GM18868 (cell line): Measurements from ENCODE around the gene BRI3BP.
"Not testable (repeated sequence)": the region's sequence is repeated elsewhere in the genome, so short reads cannot be mapped to it uniquely, and the experiment has no call there.

Source experiments
- ATAC-seq: cut with Tn5 transposase; IDR thresholded peaks from one replicate; pipeline ENCODE4 v1.9.1; 2021; ENCODE audit warnings: mild to moderate bottlenecking, moderate library complexity; ENCODE audit not compliant: unreplicated experiment

Gene BRI3BP

DNA sequence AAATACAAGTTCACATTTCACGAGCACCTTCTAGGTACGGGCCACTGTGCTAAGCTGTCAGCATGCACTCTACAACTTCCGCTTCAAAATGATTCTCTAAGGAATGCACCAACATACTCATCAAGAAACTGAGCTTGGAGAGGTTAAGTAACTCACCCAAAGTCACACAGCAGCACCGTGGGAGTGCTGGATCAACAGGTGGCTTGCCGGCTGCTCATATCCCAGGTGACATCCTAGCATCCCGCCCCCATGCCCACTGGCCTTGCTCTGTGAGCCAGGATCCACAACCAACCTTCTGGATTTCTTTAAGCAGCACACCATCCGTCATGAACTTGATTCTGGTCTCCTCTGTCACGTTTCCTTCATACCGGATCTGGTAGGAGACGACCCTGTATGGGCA lies 21.2 kb upstream of the BRI3BP start:
- no peak for ATAC-seq

DNA sequence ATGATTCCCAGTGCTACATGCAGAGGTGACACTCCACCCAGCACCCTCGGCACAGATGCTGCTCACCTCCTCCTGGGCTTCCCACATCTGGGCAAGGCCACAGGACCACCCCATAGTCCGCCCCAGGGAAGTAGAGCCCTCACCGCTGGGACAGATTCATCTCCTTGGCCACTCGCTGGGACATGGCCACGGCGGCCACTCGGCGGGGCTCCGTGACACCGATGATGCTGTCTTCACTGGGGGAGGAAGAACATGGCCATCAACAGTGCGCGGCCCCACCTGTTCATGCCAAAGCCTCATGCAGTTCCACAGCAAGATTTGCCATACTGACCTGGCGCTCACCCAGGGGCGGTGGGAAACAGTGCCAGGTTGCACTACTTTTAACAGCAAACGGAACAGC lies 18.2 kb upstream of the BRI3BP start:
- no peak for ATAC-seq

DNA sequence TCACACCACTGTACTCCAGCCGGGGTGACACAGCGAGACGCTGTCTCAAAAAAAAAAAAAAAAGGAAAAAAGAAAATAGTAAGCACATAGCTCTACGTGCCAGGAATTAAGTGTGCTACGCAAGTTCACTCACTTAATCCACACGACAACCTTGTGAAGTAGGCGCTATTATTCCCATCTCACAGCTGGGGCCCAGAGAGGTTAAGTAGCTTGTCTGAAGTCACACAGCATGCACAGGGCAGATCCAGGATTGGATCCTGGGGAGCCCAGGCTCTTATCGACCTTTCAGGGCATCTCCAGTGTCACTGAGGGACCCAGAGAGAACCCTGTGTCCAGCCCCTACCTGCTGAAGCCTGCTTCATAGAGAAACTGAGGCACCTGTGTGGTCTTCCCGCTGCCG lies 16.4 kb upstream of the BRI3BP start:
- ATAC-seq: no peak

DNA sequence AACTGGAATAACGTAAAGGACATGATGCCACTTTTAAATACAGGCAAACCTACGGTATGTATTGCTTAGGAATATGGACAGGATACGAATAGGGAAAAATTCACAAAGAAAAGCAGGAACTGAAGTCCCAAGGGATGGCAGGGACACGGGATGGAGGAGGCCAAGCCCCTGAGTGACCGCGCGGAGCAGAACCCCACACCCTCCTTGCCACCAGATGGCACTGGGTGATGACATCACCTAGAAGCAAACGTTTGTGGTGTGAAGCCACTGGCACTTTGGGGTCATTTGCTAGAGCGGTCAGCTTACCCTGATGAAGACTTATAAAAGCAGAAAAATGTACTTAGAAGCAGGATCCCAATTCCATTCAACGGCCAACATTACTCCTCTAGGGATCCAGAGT lies 13.9 kb upstream of the BRI3BP start:
- ATAC-seq: no peak

DNA sequence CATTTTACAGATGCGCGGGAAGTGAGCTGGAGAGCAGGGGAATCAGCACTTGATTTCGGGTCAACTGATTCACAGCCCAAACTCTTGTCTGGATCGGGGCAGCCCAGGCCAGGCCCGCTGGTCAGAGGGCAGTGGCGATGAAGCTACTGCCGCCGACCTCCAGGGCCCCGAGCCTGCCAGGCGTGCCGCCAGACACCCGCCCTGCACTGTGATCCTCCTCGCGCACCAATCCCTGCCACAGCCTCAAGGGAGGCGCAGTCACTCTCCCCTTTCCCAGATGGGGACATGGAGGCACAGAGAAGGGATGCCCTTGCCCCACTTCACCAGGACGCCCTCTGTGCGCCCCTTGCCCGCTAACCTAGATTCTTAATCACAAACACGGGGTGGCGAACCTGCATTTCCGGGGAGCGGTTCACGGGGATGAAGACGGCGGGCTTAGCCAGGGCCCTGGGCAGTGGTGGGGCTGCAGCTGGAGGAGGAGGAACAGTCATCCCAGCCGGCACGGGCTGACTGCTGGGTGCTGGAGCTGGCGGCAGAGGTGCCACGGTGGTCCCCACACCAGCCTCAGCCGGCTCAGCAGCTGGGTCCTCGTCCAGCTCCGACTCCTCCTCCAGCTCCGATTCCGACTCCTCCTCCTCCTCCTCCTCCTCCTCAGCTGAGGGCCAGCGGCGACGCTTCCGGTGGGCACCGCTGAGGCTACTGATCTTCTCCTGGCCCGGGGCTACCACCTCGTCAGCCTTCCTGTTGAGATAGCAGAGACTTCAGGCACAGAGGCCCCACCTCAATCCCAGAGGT lies 13.2 kb upstream of the BRI3BP start:
- no peak for ATAC-seq

DNA sequence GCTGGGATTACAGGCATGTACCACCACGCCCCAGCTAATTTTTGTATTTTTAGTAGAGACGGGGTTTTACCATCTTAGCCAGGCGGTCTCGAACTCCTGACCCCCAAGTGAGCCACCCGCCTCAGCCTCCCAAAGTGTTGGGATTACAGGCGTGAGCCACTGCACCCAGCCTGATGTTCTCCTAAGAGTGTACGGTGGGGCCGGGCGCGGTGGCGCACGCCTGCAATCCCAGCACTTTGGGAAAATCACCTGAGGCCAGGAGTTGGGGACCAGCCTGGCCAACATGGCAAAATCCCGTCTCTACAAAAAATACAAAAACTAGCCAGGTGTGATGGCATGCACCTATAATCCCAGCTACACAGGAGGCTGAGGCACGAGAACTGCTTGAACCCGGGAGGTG lies 6.6 kb upstream of the BRI3BP start:
- ATAC-seq: not testable (repeated sequence)

DNA sequence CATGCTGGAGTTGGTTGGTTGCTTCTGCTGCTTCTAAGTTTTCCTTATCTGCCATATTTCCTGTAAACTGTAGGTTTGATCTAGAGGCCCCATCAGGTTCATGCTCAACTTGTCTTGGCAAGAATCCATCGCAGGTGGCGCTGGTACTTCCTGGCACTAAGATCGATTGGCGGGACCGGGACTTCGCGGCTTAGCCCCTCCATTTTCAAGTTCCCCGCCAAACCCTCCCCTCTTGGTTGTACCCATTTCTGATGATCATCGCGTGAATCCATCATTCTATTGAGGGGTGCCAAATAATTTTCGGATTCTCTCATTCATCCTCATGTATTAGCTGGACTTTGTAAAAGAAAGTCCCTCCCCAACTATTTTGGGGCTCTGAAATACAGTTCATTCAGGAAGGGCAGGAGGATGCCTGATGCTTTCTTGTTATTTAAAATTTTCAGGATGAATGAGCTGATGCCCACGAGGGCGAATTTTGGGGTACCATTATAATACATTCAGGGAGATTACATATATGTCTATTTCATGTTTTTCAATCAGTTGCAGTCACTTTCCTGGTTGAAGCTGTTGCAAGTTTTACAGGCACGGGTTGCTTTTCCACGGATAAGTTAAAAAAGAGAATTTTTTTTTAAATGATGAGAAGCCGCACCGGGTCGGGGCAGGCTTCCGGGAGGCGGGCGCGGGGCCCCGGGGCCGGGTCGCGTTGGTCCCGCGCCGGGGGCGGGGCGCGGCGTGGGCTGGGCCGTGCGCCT lies 395 bp upstream of the BRI3BP start:
- no peak for ATAC-seq

DNA sequence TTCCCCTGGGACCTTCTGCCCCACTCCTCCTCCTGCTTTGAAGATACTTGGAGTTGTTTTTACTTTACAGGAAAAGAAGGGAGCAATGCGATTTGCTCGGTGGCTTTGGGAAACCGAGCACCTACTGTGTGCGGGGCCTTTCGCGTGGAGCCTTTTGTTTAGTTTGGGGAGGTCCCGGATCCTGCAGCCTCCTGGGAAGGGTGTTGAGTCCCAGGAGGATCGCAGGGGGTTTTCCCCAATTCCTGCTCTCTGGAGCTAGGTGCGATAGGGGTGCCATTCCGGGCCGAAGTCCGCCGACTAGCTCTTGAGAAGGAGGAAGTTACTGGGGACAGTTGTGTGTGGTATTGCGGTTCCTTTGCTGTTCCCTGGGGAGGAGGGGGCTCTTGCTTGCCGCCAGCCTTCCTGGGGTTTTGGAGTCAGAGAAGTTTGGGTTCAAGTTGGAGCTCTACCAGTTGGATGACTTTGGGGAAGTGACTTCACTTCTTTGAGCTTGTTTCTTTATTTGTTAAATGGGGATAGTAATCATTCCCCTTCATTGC lies 1.1 kb downstream of the BRI3BP start:
- peak; percentile 28 for ATAC-seq

DNA sequence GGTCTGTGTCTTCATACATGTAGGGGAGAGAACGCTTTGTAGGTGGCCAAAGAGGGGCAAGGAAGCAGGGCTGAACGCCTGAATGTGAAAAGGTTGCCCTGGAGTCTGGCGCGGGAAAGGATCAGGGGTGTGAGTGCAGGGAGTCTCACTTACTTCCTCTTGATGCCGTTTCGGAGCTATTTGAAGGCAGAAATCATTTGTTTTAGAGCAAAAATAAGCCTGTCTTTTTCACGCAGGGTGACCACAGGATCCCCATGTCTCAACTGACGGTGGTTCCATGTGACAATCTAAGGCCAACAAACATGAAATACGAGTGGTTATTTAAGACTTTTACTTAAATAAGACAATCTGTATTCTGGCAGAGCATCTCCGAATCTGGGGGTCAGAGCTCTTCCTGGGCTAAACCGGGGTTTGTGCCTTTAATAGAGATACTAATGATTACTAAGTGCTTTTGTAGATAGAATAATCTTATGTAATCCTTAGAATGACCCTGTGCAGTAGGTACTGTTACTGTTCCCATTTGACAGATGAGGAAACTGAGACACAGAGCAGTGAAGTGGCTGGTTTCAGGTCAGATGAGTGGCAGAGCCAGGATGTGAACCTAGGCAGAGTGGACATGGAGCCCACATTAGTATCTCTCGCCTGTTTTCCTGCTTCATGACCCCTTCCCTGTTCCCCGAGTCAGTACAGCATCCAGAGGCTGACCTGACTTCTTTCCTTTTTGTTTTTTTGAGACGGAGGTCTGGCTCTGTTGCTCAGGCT lies 1.9 kb downstream of the BRI3BP start:
- no peak for ATAC-seq

DNA sequence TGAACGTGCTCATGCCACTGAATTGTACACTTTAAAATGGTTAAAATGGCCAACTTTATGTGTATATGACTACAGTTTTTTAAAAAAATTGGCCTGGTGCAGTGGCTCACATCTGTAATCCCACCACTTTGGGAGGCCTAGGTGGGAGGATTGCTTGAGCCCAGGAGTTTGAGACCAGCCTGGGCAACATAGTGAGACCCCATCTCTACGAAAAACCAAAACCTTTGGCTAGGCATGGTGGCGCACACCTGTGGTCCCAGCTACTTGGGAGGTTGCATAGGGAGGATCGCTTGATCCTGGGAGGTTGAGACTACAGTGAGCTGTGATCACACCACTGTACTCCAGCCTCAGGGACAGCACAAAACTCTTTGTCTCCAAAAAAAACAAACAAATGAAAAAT lies 5.3 kb downstream of the BRI3BP start:
- no peak for ATAC-seq

DNA sequence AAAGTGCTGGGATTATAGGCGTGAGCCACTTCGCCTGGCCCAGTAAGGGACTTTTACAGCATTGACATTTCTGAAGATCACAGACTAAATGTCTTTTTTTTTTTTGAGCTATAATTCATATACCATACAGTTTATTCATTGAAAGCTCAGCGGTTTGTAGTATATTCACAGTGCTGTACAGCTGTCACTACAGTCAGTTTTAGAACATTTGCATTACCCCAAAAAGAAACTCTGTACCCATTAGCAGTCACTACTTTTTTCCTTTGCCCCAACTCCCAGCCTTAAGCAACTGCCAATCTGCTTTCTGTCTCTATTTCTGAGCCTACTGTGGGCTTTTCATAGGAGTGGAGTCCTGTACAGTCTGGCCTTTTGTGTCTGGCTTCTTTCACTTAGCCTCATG lies 8.2 kb downstream of the BRI3BP start:
- ATAC-seq: no peak

DNA sequence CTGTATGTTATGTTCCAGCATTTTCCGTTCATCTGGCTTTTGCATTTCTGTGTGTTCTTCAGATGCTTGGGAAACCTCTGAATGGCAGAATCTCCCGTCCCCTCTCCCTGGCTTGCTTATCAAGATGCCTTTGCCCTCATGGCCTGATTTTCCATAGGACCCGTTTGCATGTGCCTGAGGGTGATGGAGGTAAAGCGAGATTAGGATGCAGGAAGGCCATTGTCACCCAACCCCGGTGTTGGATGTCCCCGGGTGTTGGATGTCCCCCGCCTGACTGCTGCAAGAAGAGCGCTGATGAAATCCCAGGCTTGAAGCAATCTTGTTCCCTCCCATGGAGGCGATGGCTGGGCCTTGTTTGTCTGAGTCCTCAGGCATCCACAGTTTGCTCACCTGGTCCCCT lies 9.6 kb downstream of the BRI3BP start:
- ATAC-seq: no peak

DNA sequence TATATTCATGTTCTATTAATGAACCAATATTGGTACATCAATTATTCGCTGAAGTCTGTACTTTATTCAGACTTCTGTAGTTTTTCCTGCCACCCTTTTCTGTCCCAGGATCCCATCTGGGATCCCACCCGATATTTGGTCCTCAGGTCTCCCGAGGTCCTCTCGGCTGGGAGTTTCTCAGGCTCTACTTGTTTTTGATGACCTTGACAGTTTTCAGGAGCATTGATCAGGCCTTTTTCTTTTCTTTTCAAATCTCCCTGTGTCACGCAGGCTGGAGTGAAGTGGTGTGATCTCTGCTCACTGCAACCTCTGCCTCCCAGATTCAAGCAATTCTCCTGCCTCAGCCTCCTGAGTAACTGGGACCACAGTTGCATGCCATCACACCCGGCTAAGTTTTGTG lies 11.2 kb downstream of the BRI3BP start:
- ATAC-seq: no peak

DNA sequence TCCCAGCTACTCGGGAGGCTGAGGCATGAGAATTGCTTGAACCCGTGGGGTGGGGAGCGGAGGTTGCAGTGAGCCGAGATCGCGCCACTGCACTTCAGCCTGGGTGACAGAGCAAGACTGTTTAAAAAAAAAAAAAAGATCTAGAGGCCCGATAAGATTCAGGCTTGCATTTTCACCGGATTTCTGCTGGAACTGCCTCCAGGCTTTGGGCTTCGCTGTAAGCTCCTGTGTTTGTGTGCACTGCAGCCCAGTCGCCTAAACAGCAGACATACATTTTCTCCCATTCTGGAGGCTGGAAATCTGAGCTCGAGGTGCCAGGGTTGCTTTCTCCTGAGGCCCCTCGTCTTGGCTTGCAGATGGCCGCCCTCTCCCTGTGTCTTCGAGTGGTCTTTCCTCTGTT lies 12.2 kb downstream of the BRI3BP start:
- ATAC-seq: no peak

DNA sequence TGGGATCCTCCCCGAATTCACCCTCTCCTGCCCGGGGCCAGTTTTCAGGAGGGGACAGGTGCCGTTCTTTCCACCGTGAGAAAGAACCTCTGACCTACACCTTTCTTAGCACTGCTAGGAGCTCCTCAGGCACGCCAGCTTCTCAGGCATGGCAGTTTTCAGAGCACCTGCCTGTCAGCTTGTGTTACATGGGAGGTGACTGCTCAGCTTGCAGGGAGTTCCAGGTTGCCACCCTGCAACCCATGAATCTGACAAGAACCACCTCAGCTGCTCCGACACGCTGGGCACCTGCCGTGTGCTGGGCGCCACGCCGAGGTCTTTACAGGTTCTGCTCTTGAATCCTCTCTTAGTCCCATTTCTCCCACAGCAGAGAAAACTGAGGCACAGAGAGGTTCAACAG lies 12.9 kb downstream of the BRI3BP start:
- ATAC-seq: no peak

DNA sequence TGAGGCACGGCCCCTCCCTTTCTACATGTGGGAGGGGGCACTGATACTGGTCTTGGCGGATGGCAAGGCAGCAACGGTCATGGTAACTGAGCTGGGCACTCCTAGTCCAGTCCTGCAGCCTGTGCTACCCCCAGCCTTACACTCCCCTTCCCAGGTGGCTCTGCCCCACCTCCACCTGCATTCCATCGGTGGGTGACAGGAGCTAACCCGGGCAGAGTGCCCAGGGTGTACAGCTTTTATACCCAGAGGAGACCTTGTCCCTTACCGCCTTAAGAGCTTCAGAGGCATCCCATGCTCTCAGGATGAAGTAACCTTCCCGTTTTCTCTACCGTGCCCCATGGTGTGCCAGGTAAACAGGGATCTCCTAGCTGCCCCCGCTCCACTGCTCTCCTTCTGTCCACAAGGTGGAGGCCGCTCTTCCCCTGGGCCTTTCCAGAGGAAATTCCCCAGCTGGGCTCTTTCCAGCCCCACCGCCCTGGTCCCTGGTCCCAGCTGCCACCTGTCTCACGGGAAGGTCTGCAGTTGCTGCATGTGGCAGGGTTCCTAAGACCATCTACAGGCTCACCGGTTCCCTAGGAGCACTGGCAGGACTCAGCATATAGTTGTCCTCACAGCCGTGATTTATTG lies 20.5 kb downstream of the BRI3BP start:
- no peak for ATAC-seq

DNA sequence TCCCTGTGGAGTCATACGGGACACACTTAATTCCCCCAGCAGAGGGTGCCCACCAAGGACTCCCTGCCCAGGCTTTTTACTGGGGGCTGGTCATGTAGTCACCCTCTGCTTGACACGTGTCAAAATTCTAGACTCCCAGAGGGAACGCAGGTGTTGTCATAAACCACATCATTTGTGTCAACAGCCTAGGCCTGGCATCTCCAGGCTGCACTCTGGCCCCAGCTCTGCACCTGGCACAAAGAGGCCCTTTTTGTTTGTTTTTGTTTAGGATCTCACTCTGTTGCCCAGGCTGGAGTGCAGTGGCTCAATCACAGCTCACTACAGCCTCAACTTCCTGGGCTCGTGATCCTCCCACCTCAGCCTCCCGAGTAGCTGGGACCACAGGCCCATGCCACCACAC lies 21.1 kb downstream of the BRI3BP start:
- no peak for ATAC-seq

DNA sequence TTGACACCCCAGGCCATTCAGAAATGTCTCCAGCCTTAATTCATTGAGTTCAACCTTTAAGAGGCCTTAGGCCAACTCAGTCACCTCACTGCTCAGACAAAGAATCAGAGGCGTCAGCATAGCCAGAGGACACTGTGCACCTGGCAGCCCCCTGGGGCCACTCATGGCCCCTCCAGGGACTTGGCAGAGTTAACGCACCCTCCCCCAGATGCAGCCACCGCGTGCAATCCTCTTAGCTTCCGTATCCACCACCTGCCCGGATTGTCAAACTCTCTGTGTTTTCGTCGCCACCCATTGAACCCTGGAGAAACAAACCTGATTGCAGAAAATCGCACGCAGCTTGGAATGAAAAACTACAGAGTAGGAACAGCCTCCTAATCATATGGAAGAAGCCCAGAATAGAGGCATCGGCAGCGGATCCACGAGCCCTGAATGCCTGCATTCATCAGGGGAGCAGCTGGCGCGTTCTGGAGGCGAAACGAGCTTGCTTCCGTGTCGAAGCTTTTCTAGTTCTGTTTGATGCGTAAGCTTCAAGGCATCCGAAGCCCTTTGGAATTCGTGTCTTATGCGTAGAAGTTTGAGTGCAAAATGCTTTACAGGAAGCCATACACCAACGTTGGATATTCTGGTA lies 22.4 kb downstream of the BRI3BP start:
- ATAC-seq: no peak

DNA sequence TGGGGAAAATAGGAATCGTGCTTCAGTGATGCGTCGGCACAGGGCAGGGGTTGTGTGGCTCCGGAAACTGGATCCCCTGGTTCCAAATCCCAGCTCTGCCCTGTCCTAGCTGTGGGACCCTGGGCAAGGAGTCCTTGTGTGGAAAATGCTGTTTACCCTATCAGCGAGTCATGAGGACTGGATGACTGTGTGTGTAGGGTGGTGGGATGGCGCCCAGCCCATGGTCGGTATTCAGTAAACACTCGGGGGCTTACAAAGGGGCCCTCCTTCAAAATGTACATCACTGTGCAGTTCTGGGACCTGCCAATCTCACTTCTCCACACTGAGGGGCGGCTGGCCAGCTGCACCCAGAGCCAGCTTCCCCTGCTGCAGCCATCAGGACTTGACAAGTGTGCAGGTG lies 24.4 kb downstream of the BRI3BP start:
- no peak for ATAC-seq

DNA sequence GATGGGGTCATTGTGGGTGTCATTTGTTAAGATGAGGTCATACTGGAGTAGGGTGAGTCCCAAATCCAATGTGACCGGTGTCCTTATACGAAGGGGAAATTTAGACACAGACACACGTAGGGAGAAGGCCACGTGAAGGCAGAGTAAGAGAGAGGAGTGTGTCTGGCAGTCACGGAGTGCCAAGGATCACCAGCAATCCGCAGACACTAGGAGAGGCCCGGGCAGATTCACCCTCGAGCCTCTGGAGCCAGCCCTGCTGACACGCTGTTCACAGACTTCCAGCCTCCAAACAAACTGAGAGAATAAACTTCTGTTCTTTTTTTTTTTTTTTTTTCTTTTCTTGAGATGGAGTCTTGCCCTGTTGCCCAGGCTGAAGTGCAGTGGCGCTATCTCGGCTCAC lies 24.9 kb downstream of the BRI3BP start:
- ATAC-seq: no peak

DNA sequence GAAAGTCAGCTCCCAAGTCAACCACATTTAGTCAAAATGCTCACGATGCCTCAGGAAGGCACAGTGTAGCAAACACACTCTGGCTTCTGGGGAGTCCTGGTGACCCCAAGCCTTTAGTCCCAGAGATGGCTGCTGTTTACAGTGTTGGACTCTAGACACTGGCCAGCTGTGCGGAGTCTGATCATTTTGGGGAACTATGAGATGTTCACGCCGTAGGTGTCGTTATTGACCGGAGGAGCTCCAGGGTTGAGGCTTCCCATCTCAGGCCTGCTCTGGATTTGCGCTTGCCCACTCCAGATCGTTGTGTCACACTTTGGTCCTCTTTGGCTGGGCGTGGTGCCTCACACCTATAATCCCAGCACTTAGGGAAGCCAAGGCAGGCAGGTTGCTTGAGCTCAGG lies 27.7 kb downstream of the BRI3BP start:
- no peak for ATAC-seq
